Activated B cell treated with CpG ODN at 0.5 μM for 24 hours (primary cell): Measurements from ENCODE around the gene BACE2. TPM values are rescaled to one million over a fixed set of nuclear protein-coding genes. Genes with fewer than 3 reads are reported as not detected.

Experiments used
- ATAC-seq: fragments of 200-7000 bp; cut with Tn5 transposase; one replicate; pipeline ENCODE4 v1.10.0; 2021; ENCODE audit warnings: low read depth, mild to moderate bottlenecking, moderate library complexity
- CTCF ChIA-PET: fragments of 350-600 bp; sonication (Branson Sonifier 250); formaldehyde crosslinking; loops from one replicate; lab custom pipeline; 2021; ENCODE audit warnings: antibody characterized with exemption; lab: Charles Lee
- POLR2A ChIA-PET: fragments of 350-600 bp; sonication (Branson Sonifier 250); formaldehyde crosslinking; loops from one replicate; lab custom pipeline; 2021; ENCODE audit warnings: antibody characterized with exemption; lab: Charles Lee
- DNase-seq: peaks from one replicate; pipeline ENCODE4 v3.0.0; 2022
- H3K27ac Mint-ChIP-seq: one replicate; pipeline ENCODE4 v1.8.0; 2020; ENCODE audit warnings: mixed read lengths
- H3K27me3 Mint-ChIP-seq: one replicate; pipeline ENCODE4 v1.8.0; 2021; ENCODE audit warnings: mixed read lengths
- H3K36me3 Mint-ChIP-seq: one replicate; pipeline ENCODE4 v1.8.0; 2021; ENCODE audit warnings: low read depth, mixed read lengths
- H3K4me1 Mint-ChIP-seq: one replicate; pipeline ENCODE4 v1.8.0; 2021; ENCODE audit warnings: mixed read lengths
- H3K4me3 Mint-ChIP-seq: one replicate; pipeline ENCODE4 v1.8.0; 2020; ENCODE audit warnings: mild to moderate bottlenecking, mixed read lengths
- H3K9me3 Mint-ChIP-seq: one replicate; pipeline ENCODE4 v1.8.0; 2020; ENCODE audit warnings: mixed read lengths
- intact Hi-C: fragments of 100-400 bp; cut with micrococcal nuclease; formaldehyde crosslinking; loops from one replicate; pipeline ENCODE4 v1.15.1; 2024
- total RNA-seq: library from RNA; stranded (reverse); gene quantifications from 2 replicates; pipeline ENCODE4 v1.2.3, GENCODE V29; 2022
- TF ChIP-seq, protein P1 (sequence below): fragments of 200-600 bp; IDR thresholded peaks from one replicate; pipeline ENCODE4 v1.8.0; 2022; ENCODE audit warnings: antibody characterized with exemption, mild to moderate bottlenecking

Gene BACE2
- total RNA-seq, 1 donor from 2014 or later = 17.1 TPM

DNA sequence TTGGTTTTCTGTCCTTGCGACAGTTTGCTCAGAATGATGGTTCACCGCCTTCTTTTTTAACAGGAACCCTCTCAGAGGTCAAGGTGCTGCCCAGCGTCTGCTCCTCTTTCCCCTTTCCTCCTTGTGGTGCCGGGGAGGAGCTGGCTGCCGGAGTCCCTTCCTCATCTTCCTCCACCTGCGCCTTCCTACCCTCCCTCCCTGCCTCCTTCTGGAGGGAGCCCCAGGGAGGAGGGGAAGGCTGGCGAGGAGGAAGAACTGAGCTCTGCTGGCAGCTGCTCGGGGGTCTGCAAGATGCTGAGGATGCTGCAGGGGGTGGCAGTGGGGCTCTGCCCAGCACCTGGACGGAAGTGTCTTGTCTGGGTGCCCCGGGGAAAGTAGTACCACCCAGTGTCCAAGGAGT is 31.2 kb downstream of the BACE2 start:
- Mint-ChIP-seq H3K36me3 (peaks cover 4% of the 10 kb centered on the region), H3K27me3 (no peaks in the 10 kb centered on the region), H3K4me1 (peaks cover 52% of the 10 kb centered on the region), H3K4me3 (peak overlapping the region; percentile 48), H3K9me3 (no peaks in the 10 kb centered on the region), H3K27ac (peak overlapping the region; percentile 72)
- ATAC-seq (no peak), DNase-seq (no peak)
- ChIA-PET CTCF (no interaction called here), POLR2A (no interaction called here)
- intact Hi-C loops = no loop called here
- TF ChIP-seq, protein P1, sequence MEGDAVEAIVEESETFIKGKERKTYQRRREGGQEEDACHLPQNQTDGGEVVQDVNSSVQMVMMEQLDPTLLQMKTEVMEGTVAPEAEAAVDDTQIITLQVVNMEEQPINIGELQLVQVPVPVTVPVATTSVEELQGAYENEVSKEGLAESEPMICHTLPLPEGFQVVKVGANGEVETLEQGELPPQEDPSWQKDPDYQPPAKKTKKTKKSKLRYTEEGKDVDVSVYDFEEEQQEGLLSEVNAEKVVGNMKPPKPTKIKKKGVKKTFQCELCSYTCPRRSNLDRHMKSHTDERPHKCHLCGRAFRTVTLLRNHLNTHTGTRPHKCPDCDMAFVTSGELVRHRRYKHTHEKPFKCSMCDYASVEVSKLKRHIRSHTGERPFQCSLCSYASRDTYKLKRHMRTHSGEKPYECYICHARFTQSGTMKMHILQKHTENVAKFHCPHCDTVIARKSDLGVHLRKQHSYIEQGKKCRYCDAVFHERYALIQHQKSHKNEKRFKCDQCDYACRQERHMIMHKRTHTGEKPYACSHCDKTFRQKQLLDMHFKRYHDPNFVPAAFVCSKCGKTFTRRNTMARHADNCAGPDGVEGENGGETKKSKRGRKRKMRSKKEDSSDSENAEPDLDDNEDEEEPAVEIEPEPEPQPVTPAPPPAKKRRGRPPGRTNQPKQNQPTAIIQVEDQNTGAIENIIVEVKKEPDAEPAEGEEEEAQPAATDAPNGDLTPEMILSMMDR = no peak

DNA sequence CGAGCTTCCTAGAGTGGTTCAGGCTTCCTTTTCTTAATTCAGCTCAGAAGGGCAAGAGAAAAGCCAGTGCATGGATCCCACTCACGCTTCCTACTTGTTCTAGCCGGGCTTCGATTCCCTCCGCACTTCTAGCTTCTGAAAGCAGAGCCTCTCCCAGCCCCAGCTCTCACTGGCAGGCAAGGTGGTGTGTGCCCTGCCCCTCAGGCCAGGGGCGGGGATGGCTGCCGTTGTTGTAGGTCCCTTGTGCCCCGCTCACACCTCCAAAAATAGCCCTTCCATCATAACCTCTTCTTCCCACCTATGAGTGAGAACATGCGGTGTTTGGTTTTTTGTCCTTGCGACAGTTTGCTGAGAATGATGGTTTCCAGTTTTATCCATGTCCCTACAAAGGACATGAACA is 31.6 kb downstream of the BACE2 start:
- ATAC-seq (no peak), DNase-seq (no peak)
- ChIA-PET CTCF (no interaction called here), POLR2A (no interaction called here)
- Mint-ChIP-seq H3K27ac (peak overlapping the region; percentile 18), H3K36me3 (peaks cover 4% of the 10 kb centered on the region), H3K4me3 (no peak overlapping the region), H3K4me1 (peaks cover 48% of the 10 kb centered on the region), H3K27me3 (no peaks in the 10 kb centered on the region), H3K9me3 (no peaks in the 10 kb centered on the region)
- intact Hi-C loops = no loop called here
- TF ChIP-seq, protein P1 = no peak

DNA sequence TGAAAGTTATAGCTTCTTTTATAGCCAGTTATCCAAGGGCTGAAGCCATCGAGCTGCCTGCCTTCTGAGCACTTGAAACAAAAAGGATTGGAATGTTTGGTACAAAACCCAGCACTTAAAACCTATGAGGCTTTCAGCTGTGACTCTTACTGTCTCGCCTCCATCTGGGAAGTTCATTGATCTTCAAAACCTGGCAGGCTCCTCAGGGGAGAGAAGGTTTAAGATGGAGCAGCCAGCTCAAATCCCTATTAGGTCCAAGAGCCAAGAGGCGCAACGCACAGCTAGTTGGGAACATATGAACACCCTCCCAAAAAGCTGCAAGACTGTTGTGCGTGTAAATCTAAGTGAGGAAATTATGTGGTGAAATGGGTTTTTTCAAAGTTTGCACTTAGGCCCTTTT is 33.4 kb downstream of the BACE2 start:
- no peak for ATAC-seq
- TF ChIP-seq, protein P1 = no peak
- DNase-seq = no peak
- H3K27ac Mint-ChIP-seq = no peak overlapping the region
- no peak overlapping the region for H3K4me3 Mint-ChIP-seq
- peaks cover 32% of the 10 kb centered on the region for H3K4me1 Mint-ChIP-seq
- H3K27me3 Mint-ChIP-seq = no peaks in the 10 kb centered on the region
- peaks cover 4% of the 10 kb centered on the region for H3K36me3 Mint-ChIP-seq
- ChIA-PET CTCF (interaction anchor here (0.8 kb wide), 1 partner anchor 31 kb away, joined by 3 read pairs; no protein-coding TSS in a partner anchor), POLR2A (no interaction called here)
- H3K9me3 Mint-ChIP-seq = no peaks in the 10 kb centered on the region
- intact Hi-C loops = no loop called here

DNA sequence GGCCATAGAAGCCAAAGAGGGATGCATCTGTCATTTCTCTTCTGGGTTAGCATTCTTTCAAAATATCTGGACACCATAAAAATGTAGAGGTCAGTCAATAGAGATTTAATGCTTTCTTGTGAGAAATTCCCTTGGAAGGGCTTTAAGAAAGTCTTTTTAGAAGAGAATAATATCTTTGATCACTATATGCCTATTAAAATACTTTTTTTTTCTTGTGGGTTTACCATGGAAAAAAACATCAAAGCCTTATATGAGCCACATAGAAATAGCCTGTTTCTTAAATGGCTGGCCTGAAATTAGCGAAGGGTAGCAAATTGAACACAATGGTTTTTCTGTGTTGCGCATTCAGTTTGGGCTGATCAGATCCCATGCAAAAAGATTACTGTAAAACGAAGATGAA is 36.8 kb downstream of the BACE2 start:
- ChIA-PET CTCF (no interaction called here), POLR2A (no interaction called here)
- H3K27me3 Mint-ChIP-seq = no peaks in the 10 kb centered on the region
- TF ChIP-seq, protein P1 = no peak
- no peak overlapping the region for H3K4me3 Mint-ChIP-seq
- H3K27ac Mint-ChIP-seq = no peak overlapping the region
- peaks cover 11% of the 10 kb centered on the region for H3K4me1 Mint-ChIP-seq
- no peaks in the 10 kb centered on the region for H3K9me3 Mint-ChIP-seq
- no peak for ATAC-seq
- peaks cover 6% of the 10 kb centered on the region for H3K36me3 Mint-ChIP-seq
- DNase-seq = no peak
- intact Hi-C loops = no loop called here

DNA sequence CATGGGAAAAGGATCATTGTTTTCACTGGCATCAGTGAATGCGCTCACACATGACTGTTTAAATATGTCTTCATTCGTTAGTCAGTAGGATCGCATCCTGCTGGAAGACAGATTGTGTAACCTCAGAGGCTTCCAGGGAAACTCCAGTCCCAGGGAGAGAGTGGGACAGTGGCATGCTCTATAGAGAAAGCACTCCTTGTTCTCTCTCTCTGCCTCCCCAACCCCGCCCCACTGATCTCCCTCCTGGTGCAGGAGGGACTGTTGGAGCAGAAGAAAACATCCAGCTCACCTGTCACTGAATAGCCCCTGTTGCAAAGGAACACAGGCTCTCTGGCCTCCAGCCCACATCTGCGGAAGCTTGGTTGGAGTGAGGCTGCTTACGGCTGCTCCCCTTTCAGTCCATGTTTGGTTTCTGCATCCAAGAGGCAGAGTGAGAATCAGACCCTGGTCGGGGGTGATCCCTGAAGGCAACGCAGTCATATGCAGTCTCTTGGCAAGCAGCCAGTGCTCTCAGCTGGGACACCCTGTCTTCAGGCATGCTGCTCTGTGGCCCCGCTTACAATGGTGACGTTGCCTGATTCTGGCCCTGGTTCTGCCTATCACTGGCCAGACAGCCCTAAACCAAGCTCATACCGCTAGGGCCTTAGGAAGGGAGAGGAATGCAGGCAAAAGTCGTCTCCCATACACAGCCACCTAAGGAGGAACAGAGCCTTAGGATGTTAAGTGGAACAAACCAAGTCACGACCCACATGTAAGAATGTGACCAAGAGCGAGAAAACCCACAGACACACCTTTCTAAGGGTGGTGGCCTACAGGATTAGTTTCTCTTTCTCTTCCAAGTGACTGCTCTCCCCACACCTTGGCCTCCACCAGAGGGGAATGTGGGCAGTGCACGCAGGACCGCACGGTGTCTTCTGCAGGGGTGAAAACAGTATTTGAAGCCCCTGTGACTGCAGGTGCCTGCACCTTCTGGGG is 39.7 kb downstream of the BACE2 start:
- no peak for DNase-seq
- H3K27ac Mint-ChIP-seq = no peak overlapping the region
- H3K27me3 Mint-ChIP-seq = no peaks in the 10 kb centered on the region
- H3K4me1 Mint-ChIP-seq = peaks cover 10% of the 10 kb centered on the region
- ChIA-PET POLR2A (interaction anchor here (0.5 kb wide), 1 partner anchor 948 kb away, joined by 7 read pairs; no protein-coding TSS in a partner anchor), CTCF (no interaction called here)
- H3K4me3 Mint-ChIP-seq = no peak overlapping the region
- intact Hi-C loops = no loop called here
- ATAC-seq = no peak
- peaks cover 12% of the 10 kb centered on the region for H3K36me3 Mint-ChIP-seq
- TF ChIP-seq, protein P1 = no peak
- H3K9me3 Mint-ChIP-seq = no peaks in the 10 kb centered on the region
